ENCODE results near the gene SP140L. TPM values are rescaled to one million over a fixed set of nuclear protein-coding genes. Genes with fewer than 3 reads are reported as not detected.

Gene SP140L
- total RNA-seq, 1 donor from 2014 or later, result 3.4 TPM

DNA sequence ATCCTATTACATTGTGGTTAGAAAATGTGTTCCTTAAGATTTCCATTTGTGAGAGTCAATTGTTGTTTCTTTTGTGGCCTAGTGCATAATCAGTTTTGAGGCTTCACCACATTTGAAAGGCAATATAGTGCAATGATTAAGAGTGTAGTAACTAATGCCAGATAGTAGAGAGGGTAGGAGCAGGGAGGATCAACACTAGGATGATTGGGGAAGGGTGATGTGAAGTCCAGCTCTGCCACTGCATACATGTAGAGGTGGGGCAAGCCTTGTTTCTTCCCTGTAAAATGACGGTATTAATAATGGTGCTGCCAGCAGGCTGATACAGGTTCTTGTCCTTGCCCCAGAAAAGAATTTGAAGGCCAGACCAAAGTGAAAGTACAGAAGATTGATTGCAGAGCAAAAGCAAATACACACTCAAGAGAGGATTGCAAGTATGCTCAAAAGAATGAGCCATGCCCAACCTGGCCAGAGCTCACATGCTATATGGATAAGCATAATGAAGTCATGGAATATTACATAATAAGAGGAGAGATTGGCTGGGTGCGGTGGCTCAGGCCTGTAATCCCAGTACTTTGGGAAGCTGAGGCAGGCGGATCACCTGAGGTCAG lies 97.0 kb downstream of the SP140L start:
- no peaks in the 10 kb centered on the region for H3K27me3 Mint-ChIP-seq
- H3K27ac Mint-ChIP-seq, result peak overlapping the region; percentile 33

DNA sequence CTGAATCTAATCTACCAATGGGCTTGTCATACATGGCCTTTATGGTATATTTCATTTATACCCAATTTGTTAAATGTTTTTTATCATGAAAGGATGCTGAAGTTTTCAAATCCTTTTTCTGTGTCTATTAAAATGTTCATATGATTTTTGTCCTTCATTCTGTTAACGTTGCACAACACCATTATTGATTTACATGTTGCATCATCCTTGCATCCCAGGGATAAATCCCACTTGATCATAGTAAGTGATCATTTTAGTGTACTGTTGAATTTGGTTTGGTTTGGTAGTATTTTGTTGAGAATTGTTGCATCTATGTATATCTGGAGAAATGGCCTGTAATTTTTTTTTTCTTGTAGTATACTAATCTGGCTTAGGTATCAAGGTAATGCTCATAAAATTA lies 98.4 kb downstream of the SP140L start:
- Mint-ChIP-seq H3K27me3 (no peaks in the 10 kb centered on the region), H3K9me3 (ENCODE audit: low read depth) (peaks cover 4% of the 10 kb centered on the region), H3K36me3 (ENCODE audit: insufficient read depth) (peaks cover 4% of the 10 kb centered on the region), H3K4me3 (ENCODE audit: low read depth) (no peak overlapping the region), H3K27ac (no peak overlapping the region), H3K4me1 (ENCODE audit: low read depth) (peaks cover 24% of the 10 kb centered on the region)
- no peak for DNase-seq (ENCODE audit: low spot score, unreplicated experiment)
- TF ChIP-seq, protein P1, sequence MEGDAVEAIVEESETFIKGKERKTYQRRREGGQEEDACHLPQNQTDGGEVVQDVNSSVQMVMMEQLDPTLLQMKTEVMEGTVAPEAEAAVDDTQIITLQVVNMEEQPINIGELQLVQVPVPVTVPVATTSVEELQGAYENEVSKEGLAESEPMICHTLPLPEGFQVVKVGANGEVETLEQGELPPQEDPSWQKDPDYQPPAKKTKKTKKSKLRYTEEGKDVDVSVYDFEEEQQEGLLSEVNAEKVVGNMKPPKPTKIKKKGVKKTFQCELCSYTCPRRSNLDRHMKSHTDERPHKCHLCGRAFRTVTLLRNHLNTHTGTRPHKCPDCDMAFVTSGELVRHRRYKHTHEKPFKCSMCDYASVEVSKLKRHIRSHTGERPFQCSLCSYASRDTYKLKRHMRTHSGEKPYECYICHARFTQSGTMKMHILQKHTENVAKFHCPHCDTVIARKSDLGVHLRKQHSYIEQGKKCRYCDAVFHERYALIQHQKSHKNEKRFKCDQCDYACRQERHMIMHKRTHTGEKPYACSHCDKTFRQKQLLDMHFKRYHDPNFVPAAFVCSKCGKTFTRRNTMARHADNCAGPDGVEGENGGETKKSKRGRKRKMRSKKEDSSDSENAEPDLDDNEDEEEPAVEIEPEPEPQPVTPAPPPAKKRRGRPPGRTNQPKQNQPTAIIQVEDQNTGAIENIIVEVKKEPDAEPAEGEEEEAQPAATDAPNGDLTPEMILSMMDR (IDR thresholded peaks at IDR 0.05; ENCODE audit: unreplicated experiment), result no peak

More for the DNA sequence above, 97.0 kb downstream of the SP140L start:
- Mint-ChIP-seq H3K9me3 (ENCODE audit: low read depth) (no peaks in the 10 kb centered on the region), H3K36me3 (ENCODE audit: insufficient read depth) (peaks cover 1% of the 10 kb centered on the region), H3K4me3 (ENCODE audit: low read depth) (no peak overlapping the region), H3K4me1 (ENCODE audit: low read depth) (peaks cover 24% of the 10 kb centered on the region)
- no peak for DNase-seq (ENCODE audit: low spot score, unreplicated experiment)
- TF ChIP-seq, protein P1 (IDR thresholded peaks at IDR 0.05; ENCODE audit: unreplicated experiment), result no peak

DNA sequence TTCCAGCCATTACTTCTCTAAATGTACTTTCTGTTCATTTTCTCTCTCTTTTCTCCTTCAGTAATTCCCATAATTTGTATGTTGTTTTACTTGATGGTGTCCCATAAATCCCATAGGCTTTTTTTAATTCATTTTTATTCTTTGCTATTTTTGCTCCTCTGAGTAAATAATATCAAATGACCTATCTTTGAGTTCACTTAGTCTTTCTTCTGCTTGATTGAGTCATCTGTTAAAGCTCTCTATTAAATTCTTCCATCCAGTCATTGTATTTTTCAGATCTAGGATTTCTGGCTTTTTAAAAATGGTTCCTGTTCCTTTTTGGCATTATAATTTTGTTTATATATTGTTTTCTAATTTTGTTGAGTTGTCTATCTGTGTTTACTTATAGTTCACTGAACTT lies 102.5 kb downstream of the SP140L start:
- Mint-ChIP-seq H3K36me3 (ENCODE audit: insufficient read depth) (peaks cover 4% of the 10 kb centered on the region), H3K9me3 (ENCODE audit: low read depth) (peaks cover 4% of the 10 kb centered on the region), H3K27ac (no peak overlapping the region), H3K4me3 (ENCODE audit: low read depth) (no peak overlapping the region), H3K27me3 (no peaks in the 10 kb centered on the region), H3K4me1 (ENCODE audit: low read depth) (peaks cover 4% of the 10 kb centered on the region)
- no peak for DNase-seq (ENCODE audit: low spot score, unreplicated experiment)
- TF ChIP-seq, protein P1 (IDR thresholded peaks at IDR 0.05; ENCODE audit: unreplicated experiment), result no peak

DNA sequence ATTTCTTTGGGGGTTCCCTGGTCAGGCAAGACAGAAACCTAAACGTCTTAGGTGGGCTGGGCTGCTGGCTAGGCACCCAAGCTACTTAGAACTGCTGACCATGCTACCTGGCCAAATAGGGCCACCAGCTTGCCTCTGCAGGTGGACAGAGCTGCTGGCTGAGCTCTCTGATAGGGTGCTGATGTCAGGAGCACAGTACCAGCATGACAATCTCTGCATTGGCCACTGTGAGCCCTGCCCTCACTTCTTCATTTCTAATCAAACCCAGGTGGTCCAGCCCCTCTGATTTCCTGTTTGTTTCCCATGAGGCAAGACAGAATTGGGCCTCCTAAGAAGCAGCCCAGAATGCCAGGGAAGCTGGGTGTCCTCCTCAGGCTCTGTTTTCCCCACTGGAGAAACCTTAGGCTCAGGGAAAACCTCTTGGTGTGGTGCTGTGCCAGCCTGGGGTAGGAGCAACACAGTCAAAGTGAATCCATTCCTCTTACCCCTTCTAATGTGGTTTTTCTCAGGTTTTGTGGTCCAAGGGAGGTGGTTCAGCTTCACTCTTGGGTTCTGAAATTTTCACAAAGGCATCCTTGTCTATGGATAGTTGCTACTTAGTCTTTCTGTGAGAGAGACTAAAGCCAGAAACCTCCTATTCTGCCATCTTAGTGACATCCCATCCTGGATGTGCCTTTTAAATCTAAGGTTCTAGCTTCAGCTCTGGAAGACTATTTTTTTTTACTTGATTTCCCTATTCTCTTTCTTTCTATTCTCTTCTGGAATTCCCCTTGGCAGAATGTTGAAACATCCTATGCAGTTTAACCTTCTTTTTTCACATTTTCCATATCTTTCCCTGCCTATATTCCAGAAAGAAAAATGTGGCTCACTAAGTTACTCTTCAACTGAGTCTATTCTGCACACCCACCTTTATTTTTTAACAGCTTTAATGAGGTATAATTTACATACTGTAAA lies 104.2 kb downstream of the SP140L start:
- Mint-ChIP-seq H3K36me3 (ENCODE audit: insufficient read depth) (peaks cover 4% of the 10 kb centered on the region), H3K9me3 (ENCODE audit: low read depth) (peaks cover 5% of the 10 kb centered on the region), H3K4me3 (ENCODE audit: low read depth) (no peak overlapping the region), H3K4me1 (ENCODE audit: low read depth) (peaks cover 2% of the 10 kb centered on the region), H3K27ac (no peak overlapping the region), H3K27me3 (no peaks in the 10 kb centered on the region)
- TF ChIP-seq, protein P1 (IDR thresholded peaks at IDR 0.05; ENCODE audit: unreplicated experiment), result no peak
- no peak for DNase-seq (ENCODE audit: low spot score, unreplicated experiment)

DNA sequence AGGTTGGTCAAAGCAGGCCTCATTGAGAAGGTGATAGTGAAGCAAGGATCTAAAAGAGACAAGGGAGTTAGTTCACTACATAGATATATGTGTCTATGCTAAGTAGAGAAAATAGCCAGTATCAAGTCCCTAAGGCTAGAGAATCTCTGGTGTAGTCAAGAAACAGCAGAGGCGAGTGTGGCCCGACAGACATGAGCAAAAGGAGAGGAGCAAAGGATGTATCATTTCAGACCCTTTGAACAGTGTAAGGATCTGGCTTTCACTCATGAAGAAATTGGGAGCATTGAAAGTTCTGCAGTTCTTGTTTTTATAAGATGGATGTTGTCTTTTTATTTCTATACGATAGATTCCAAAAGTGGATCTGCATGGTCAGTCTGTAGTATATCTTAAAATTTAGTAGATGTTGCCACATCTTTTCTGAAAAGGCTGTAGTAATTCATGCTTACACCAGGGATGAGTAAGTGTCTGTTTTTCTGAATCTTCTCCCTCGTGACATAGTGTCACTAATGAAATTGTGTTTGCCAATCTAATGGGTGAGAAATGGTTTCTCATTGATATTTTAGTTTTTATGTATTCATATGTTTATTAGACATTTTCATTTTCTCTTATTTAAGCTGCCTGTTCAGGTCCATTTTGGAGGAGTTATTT lies 107.8 kb downstream of the SP140L start:
- Mint-ChIP-seq H3K36me3 (ENCODE audit: insufficient read depth) (no peaks in the 10 kb centered on the region), H3K4me1 (ENCODE audit: low read depth) (no peaks in the 10 kb centered on the region), H3K27ac (no peak overlapping the region), H3K9me3 (ENCODE audit: low read depth) (peaks cover 4% of the 10 kb centered on the region), H3K27me3 (no peaks in the 10 kb centered on the region), H3K4me3 (ENCODE audit: low read depth) (no peak overlapping the region)
- TF ChIP-seq, protein P1 (IDR thresholded peaks at IDR 0.05; ENCODE audit: unreplicated experiment), result no peak
- DNase-seq (ENCODE audit: low spot score, unreplicated experiment), result no peak
